K562 (cell line): ENCODE results near the gene ANXA4. TPM values are rescaled to one million over a fixed set of nuclear protein-coding genes. Genes with fewer than 3 reads are reported as not detected.

Source experiments
- AFF1 ChIP-seq, 2 experiments: fragments of 450-650 bp; IDR thresholded peaks; 2 replicates each; pipeline ENCODE4 v1.6.1; 2018; ENCODE audit warnings: mild to moderate bottlenecking in 2 of 2, low read depth in 1 of 2; ENCODE audit not compliant: partially characterized antibody in 2 of 2
- ATF4 ChIP-seq: fragments of 450-650 bp; formaldehyde crosslinking; IDR thresholded peaks from 2 replicates; pipeline ENCODE4 v1.4.0; 2022; ENCODE audit warnings: mild to moderate bottlenecking, moderate library complexity
- ATF7 ChIP-seq: fragments of 450-650 bp; IDR thresholded peaks from 2 replicates; pipeline ENCODE4 v1.7.1; 2014; ENCODE audit warnings: mild to moderate bottlenecking, moderate library complexity
- NR1H2 ChIP-seq: sonication (generic); formaldehyde crosslinking; IDR thresholded peaks from 2 replicates; pipeline ENCODE4 v1.4.0; 2020; ENCODE audit warnings: mild to moderate bottlenecking, missing genetic modification reagents
- SMC3 ChIP-seq: conservative IDR thresholded peaks from 2 replicates; pipeline ENCODE4 v1.6.1; 2011; ENCODE audit warnings: low read depth, low read length, improper control_type of control experiment; ENCODE audit not compliant: insufficient read depth
- ZBTB1 ChIP-seq: sonication (generic); formaldehyde crosslinking; IDR thresholded peaks from 2 replicates; pipeline ENCODE4 v1.8.1; 2023; ENCODE audit warnings: missing genetic modification reagents, low read depth, mild to moderate bottlenecking, borderline replicate concordance
- ZBTB40 ChIP-seq, 2 experiments: fragments of 450-650 bp in 1 of 2; sonication (generic) in 1 of 2; formaldehyde crosslinking in 1 of 2; IDR thresholded peaks; 2 replicates each; pipeline versions ENCODE4 v1.7.1 to v1.9.0; 2016 to 2022; ENCODE audit warnings: inconsistent platforms in 1 of 2, mild to moderate bottlenecking in 1 of 2, missing genetic modification reagents in 1 of 2
- ZNF197 ChIP-seq: fragments of 200-800 bp; sonication (Bioruptor generic); IDR thresholded peaks from 2 replicates; pipeline ENCODE4 v1.6.1; 2016; ENCODE audit warnings: low read depth, missing genetic modification characterization, missing compliant biosample characterization
- ZNF764 ChIP-seq: fragments of 250-450 bp; sonication (Bioruptor Pico); IDR thresholded peaks from 2 replicates; pipeline ENCODE4 v1.4.0; 2020; ENCODE audit warnings: low read depth, mild to moderate bottlenecking, moderate library complexity
- polyA plus RNA-seq, 8 experiments: library from polyadenylated mRNA; depleted of rRNA in 4 of 8; stranded (reverse) in 5 of 8; unstranded in 3 of 8; fragments of >200 nt; fragmentation: Nextera tagmentation in 2 of 8; fragmentation: Illumina TruSeq in 1 of 8; extraction: Ambion mirVana in 2 of 8; extraction: Trizol in 1 of 8; gene quantifications; 2 replicates each; pipeline versions ENCODE4 v1.2.1 to v1.2.3, GENCODE V29; 2011 to 2014; ENCODE audit warnings: inconsistent platforms in 1 of 8, missing spikeins in 1 of 8
- total RNA-seq, 7 experiments: library from RNA; depleted of rRNA in 6 of 7; stranded (reverse); fragments of >200 nt in 6 of 7; fragmentation: Illumina TruSeq in 2 of 7; extraction: Trizol in 2 of 7; gene quantifications; 2 replicates each; pipeline versions ENCODE4 v1.2.1 to v1.2.3, GENCODE V29; 2011 to 2021; ENCODE audit warnings: low replicate concordance in 1 of 7

Gene ANXA4
- total and polyA plus RNA-seq, 9 of the 15 experiments (the other 6 are each of a cell fraction or from before 2014, with no cell fraction given): 3.4 to 13.6 (median 11.6) TPM

GRCh38 chr2:69798909-69799526, 57.1 kb downstream of the ANXA4 start (continued):
- TF ChIP-seq AFF1 (IDR thresholded peaks at IDR 0.05; ENCODE audit: low read depth in 1 of 2, partially characterized antibody in 2 of 2) (peak; percentile 23 to 95), SMC3 (no peak), NR1H2 (CRISPR knock-in tag) (no peak), ZNF764 (CRISPR knock-in tag) (no peak), ATF4 (CRISPR knock-in tag) (peak; percentile 63; the same call in 1 of the 2 replicates), ZBTB40 (IDR thresholded peaks at IDR 0.05) (no peak), ZBTB40 (CRISPR knock-in tag; IDR thresholded peaks at IDR 0.05) (no peak), ZNF197 (CRISPR knock-in tag) (peak; percentile 97), ZBTB1 (CRISPR knock-in tag) (no peak), ATF7 (peak; percentile 89)
